SK-N-SH (cell line): ENCODE measurements around the gene NSL1. TPM values are rescaled to one million over a fixed set of nuclear protein-coding genes. Genes with fewer than 3 reads are reported as not detected.

Source experiments
- CTCF ChIA-PET: fragments of 300-600, 350-600 bp; formaldehyde crosslinking; extraction: SDS; loops from one replicate; lab custom pipeline; 2021; lab: Yijun Ruan, JAX
- POLR2A ChIA-PET: fragments of 350-600 bp; sonication (Branson Sonifier 250); formaldehyde crosslinking; extraction: SDS; loops from one replicate; lab custom pipeline; 2020; ENCODE audit warnings: antibody characterized with exemption, inconsistent platforms; lab: Yijun Ruan, JAX
- DNase-seq: peaks from one replicate; pipeline ENCODE4 v3.0.0; 2012
- H2AFZ ChIP-seq: fragments of 200-600 bp; sonication (generic); 2 replicates; pipeline ENCODE4 v1.8.1; 2016; ENCODE audit warnings: antibody characterized with exemption, mild to moderate bottlenecking, low read depth
- H3F3A ChIP-seq: fragments of 200-600 bp; sonication (generic); replicated peaks from 2 replicates; pipeline ENCODE3; 2016; ENCODE audit warnings: antibody characterized with exemption, mild to moderate bottlenecking; ENCODE audit not compliant: insufficient read depth
- H3K27ac ChIP-seq, 2 experiments: fragments of 200-500 bp in 1 of 2; fragments of 200-600 bp in 1 of 2; sonication (Bioruptor generic) in 1 of 2; sonication (generic), shearing (Covaris generic) in 1 of 2; 2 replicates each; pipeline versions ENCODE4 v1.5.1 to v1.6.1; 2014 to 2016; ENCODE audit warnings: low read depth in 2 of 2, inconsistent platforms in 1 of 2, low read length in 1 of 2, mild to moderate bottlenecking in 1 of 2, mixed read lengths in 1 of 2
- H3K27me3 ChIP-seq: fragments of 200-600 bp; sonication (generic), shearing (Covaris generic); 2 replicates; pipeline ENCODE4 v1.6.1; 2016; ENCODE audit warnings: mixed run types; ENCODE audit not compliant: insufficient read depth
- H3K36me3 ChIP-seq, 2 experiments: fragments of 200-500 bp in 1 of 2; fragments of 200-600 bp in 1 of 2; sonication (Bioruptor generic) in 1 of 2; sonication (generic) in 1 of 2; replicated peaks in 1 of 2; 2 replicates each; pipeline versions ENCODE3 to v1.5.1; 2014 to 2016; ENCODE audit warnings: low read length in 1 of 2, mild to moderate bottlenecking in 1 of 2; ENCODE audit not compliant: insufficient read depth in 2 of 2, control insufficient read depth in 1 of 2
- H3K4me1 ChIP-seq, 2 experiments: fragments of 200-500 bp in 1 of 2; fragments of 200-600 bp in 1 of 2; sonication (Bioruptor generic) in 1 of 2; sonication (generic), shearing (Covaris generic) in 1 of 2; 2 replicates each; pipeline versions ENCODE4 v1.5.1 to v1.6.1; 2014 to 2016; ENCODE audit warnings: low read depth in 1 of 2, low read length in 1 of 2, mixed run types in 1 of 2; ENCODE audit not compliant: insufficient read depth in 2 of 2, control insufficient read depth in 1 of 2
- H3K4me2 ChIP-seq: fragments of 200-600 bp; sonication (generic), shearing (Covaris generic); 2 replicates; pipeline ENCODE4 v1.6.1; 2017; ENCODE audit warnings: mixed run types
- H3K4me3 ChIP-seq, 2 experiments: fragments of 200-500 bp in 1 of 2; fragments of 200-600 bp in 1 of 2; sonication (Bioruptor generic) in 1 of 2; sonication (generic), shearing (Covaris generic) in 1 of 2; 2 replicates each; pipeline versions ENCODE4 v1.5.1 to v1.8.1; 2014 to 2016; ENCODE audit warnings: low read depth in 2 of 2, inconsistent platforms in 1 of 2, low read length in 1 of 2, mild to moderate bottlenecking in 1 of 2, mixed read lengths in 1 of 2, moderate library complexity in 1 of 2
- H3K79me2 ChIP-seq: fragments of 200-600 bp; sonication (generic); 2 replicates; pipeline ENCODE4 v1.8.1; 2017; ENCODE audit warnings: mild to moderate bottlenecking; ENCODE audit not compliant: insufficient read depth
- H3K9ac ChIP-seq: fragments of 200-600 bp; sonication (generic); 2 replicates; pipeline ENCODE4 v1.6.1; 2017; ENCODE audit warnings: mixed run types
- H3K9me2 ChIP-seq: fragments of 200-600 bp; sonication (generic); 2 replicates; pipeline ENCODE4 v1.6.1; 2017; ENCODE audit warnings: mixed run types
- H3K9me3 ChIP-seq: fragments of 200-600 bp; sonication (generic); 2 replicates; pipeline ENCODE4 v1.6.1; 2017; ENCODE audit warnings: mixed run types, mild to moderate bottlenecking, moderate library complexity
- H4K20me1 ChIP-seq: fragments of 200-600 bp; sonication (generic); 2 replicates; pipeline ENCODE4 v1.6.1; 2017; ENCODE audit warnings: mild to moderate bottlenecking, mixed run types; ENCODE audit not compliant: insufficient read depth
- ELF1 ChIP-seq: IDR thresholded peaks from 2 replicates; pipeline ENCODE4 v1.4.0; 2012
- EZH2phosphoT487 ChIP-seq: fragments of 200-600 bp; sonication (generic); IDR thresholded peaks from 2 replicates; pipeline ENCODE4 v1.6.1; 2017; ENCODE audit warnings: low read depth, mixed run types, mild to moderate bottlenecking, antibody characterized with exemption, moderate library complexity, borderline replicate concordance
- FOXM1 ChIP-seq: IDR thresholded peaks from 2 replicates; pipeline ENCODE4 v1.4.0; 2012; ENCODE audit warnings: low read depth, mild to moderate bottlenecking
- MEF2A ChIP-seq: IDR thresholded peaks from 2 replicates; pipeline ENCODE4 v1.4.0; 2012; ENCODE audit warnings: low read depth, borderline replicate concordance
- NFIC ChIP-seq: IDR thresholded peaks from 2 replicates; pipeline ENCODE4 v1.4.0; 2012; ENCODE audit warnings: borderline replicate concordance
- NRF1 ChIP-seq: IDR thresholded peaks from 2 replicates; pipeline ENCODE4 v1.6.1; 2012; ENCODE audit warnings: low read depth, mild to moderate bottlenecking, low read length
- PBX3 ChIP-seq: IDR thresholded peaks from 2 replicates; pipeline ENCODE4; 2012
- POLR2AphosphoS5 ChIP-seq: IDR thresholded peaks from 2 replicates; pipeline ENCODE4 v1.6.1; 2012; ENCODE audit warnings: low read depth, low read length
- RAD21 ChIP-seq: IDR thresholded peaks from 2 replicates; pipeline ENCODE4 v1.6.1; 2012; ENCODE audit warnings: mild to moderate bottlenecking, low read length
- RCOR1 ChIP-seq: fragments of 150-350 bp; IDR thresholded peaks from 2 replicates; pipeline ENCODE4 v1.6.1; 2017; ENCODE audit warnings: antibody characterized with exemption, low read length
- RFX5 ChIP-seq: IDR thresholded peaks from 2 replicates; pipeline ENCODE4 v1.6.1; 2012; ENCODE audit warnings: mild to moderate bottlenecking, improper control_type of control experiment, low read length
- SIN3A ChIP-seq: IDR thresholded peaks from 2 replicates; pipeline ENCODE4 v1.6.1; 2012; ENCODE audit warnings: low read depth, mild to moderate bottlenecking, low read length, moderate library complexity, borderline replicate concordance
- SMC3 ChIP-seq: IDR thresholded peaks from 2 replicates; pipeline ENCODE4 v1.6.1; 2012; ENCODE audit warnings: low read depth, low read length, improper control_type of control experiment
- TAF1 ChIP-seq: IDR thresholded peaks from 2 replicates; pipeline ENCODE4 v1.6.1; 2012; ENCODE audit warnings: low read depth, mild to moderate bottlenecking, low read length, moderate library complexity, borderline replicate concordance
- TEAD4 ChIP-seq: IDR thresholded peaks from 2 replicates; pipeline ENCODE4 v1.4.0; 2012; ENCODE audit warnings: mild to moderate bottlenecking, borderline replicate concordance; ENCODE audit not compliant: insufficient read depth
- YY1 ChIP-seq: IDR thresholded peaks from 2 replicates; pipeline ENCODE4 v1.4.0; 2012; ENCODE audit warnings: low read depth, mild to moderate bottlenecking
- WGBS: methylation state at CpG from one replicate; pipeline ENCODE4 v1.1.6; 2017; ENCODE audit warnings: low lambda C conversion rate; 5-methylcytosine and 5-hydroxymethylcytosine counted together
- polyA plus RNA-seq, 3 experiments: library from polyadenylated mRNA; depleted of rRNA; stranded (reverse); fragments of >200 nt; gene quantifications; 2 replicates each; pipeline ENCODE4 v1.2.3, GENCODE V29; 2012
- TF ChIP-seq, protein P1 (sequence below): IDR thresholded peaks from 2 replicates; pipeline ENCODE4 v1.4.0; 2012; ENCODE audit warnings: low read depth
- TF ChIP-seq, protein P2 (sequence below): fragments of 150-350 bp; IDR thresholded peaks from 2 replicates; pipeline ENCODE4 v1.6.1; 2016; ENCODE audit warnings: mild to moderate bottlenecking, low read depth, low read length

The NSL1 gene
- polyA plus RNA-seq, 1 of the 3 experiments (the other 2 are of a cell fraction) = 22.5 TPM

GRCh38 chr1:212680680-212681389, 110.7 kb downstream of the NSL1 start:
- Histone ChIP-seq H3K4me2 (no peak overlapping the region), H4K20me1 (no peaks in the 10 kb centered on the region)
- 26% methylated on average over 4 of the region's 4 CpGs for WGBS

DNA sequence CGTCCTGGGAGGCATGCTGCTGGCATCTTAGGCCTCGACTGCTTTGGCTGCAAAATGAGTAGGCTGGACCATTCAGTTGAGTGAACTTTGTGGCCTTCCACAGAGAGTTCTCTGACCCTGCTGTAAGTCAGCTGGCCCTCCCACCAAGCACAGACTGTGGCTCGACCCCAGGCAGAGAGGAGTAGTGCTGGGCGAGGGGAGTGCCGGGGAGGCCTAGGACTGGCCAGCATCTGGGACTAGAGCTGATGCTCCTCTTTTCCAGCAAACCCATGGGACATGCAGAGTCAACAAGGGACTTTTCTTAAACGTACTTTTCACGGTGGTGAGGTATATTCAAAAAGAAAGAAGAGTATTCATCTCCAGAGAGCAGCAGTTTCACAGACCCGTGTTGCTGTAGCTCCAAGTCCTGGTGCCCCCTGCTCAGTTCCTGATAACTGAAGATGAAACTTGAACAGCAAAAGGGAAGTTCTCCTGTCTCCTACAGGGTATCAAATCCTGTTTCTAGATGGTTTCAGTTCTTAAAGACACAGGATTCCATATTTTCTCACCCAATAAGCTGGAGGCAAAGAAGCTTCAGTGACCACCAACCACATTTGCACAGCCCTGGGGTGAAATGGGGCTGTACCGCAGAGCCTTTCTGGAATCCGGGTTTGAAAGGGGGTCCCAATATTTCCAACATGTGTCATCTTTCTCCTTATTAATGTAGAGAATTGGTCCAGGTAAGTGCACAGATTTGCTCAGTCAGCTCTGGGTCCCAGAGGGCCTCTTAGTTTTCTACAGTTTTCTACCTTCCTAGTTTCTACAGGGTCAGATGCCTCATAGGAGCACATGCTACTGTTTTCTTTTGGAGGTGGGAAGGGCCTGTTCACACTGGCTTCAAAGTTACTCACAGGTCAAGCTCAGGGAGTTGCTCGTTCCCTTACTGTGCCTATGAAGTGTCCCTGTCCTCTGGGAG, 112.8 kb downstream of the NSL1 start:
- peaks cover 4% of the 10 kb centered on the region; the same call in 1 of the 2 replicates for H3K27me3 ChIP-seq
- DNase-seq = no peak
- CTCF ChIA-PET = interaction anchor here (0.7 to 2.3 kb wide), 6 partner anchors 9 to 202 kb away, joined by 3 to 7 read pairs (median 4); no protein-coding TSS in a partner anchor
- H3K9me3 ChIP-seq = no peaks in the 10 kb centered on the region
- no peak overlapping the region for H3K9ac ChIP-seq
- no peak overlapping the region for H3K4me3 ChIP-seq
- 76% methylated on average over 10 of the region's 11 CpGs for WGBS
- no peaks in the 10 kb centered on the region for H3K36me3 ChIP-seq
- POLR2A ChIA-PET = no interaction called here
- TF ChIP-seq EZH2phosphoT487 (no peak), SIN3A (no peak), RCOR1 (no peak), MEF2A (no peak), NFIC (no peak), FOXM1 (no peak), PBX3 (no peak), SMC3 (no peak), NRF1 (no peak), RFX5 (no peak), RAD21 (no peak), TEAD4 (no peak), YY1 (no peak), ELF1 (no peak), POLR2AphosphoS5 (no peak), TAF1 (no peak)
- TF ChIP-seq, protein P1, sequence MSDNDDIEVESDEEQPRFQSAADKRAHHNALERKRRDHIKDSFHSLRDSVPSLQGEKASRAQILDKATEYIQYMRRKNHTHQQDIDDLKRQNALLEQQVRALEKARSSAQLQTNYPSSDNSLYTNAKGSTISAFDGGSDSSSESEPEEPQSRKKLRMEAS = no peak
- TF ChIP-seq, protein P2, sequence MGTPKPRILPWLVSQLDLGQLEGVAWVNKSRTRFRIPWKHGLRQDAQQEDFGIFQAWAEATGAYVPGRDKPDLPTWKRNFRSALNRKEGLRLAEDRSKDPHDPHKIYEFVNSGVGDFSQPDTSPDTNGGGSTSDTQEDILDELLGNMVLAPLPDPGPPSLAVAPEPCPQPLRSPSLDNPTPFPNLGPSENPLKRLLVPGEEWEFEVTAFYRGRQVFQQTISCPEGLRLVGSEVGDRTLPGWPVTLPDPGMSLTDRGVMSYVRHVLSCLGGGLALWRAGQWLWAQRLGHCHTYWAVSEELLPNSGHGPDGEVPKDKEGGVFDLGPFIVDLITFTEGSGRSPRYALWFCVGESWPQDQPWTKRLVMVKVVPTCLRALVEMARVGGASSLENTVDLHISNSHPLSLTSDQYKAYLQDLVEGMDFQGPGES = no peak
- TF ChIP-seq, all 33 proteins: peak for 0
- no peak overlapping the region for H3K27ac ChIP-seq
- H3K4me1 ChIP-seq = no peaks in the 10 kb centered on the region
- H2AFZ ChIP-seq = no peak overlapping the region
- H3K79me2 ChIP-seq = no peaks in the 10 kb centered on the region
- H3F3A ChIP-seq = no peaks in the 10 kb centered on the region
- H4K20me1 ChIP-seq = no peaks in the 10 kb centered on the region
- no peaks in the 10 kb centered on the region for H3K9me2 ChIP-seq
- H3K4me2 ChIP-seq = no peak overlapping the region

More at GRCh38 chr1:212680680-212681389, 110.7 kb downstream of the NSL1 start:
- no peak overlapping the region for H2AFZ ChIP-seq
- H3K9me3 ChIP-seq = no peaks in the 10 kb centered on the region
- H3K27me3 ChIP-seq = peaks cover 4% of the 10 kb centered on the region; the same call in 1 of the 2 replicates
- H3K9ac ChIP-seq = no peak overlapping the region
- no peak overlapping the region for H3K4me3 ChIP-seq
- DNase-seq = no peak
- H3K27ac ChIP-seq = no peak overlapping the region
- POLR2A ChIA-PET = interaction anchor here (0.7 kb wide), 1 partner anchor 13 kb away, joined by 3 read pairs; no protein-coding TSS in a partner anchor
- no peaks in the 10 kb centered on the region for H3K4me1 ChIP-seq
- H3F3A ChIP-seq = no peaks in the 10 kb centered on the region
- TF ChIP-seq, protein P2 = no peak
- no peak for TF ChIP-seq TAF1
- no peaks in the 10 kb centered on the region for H3K36me3 ChIP-seq
- H3K9me2 ChIP-seq = no peaks in the 10 kb centered on the region
- CTCF ChIA-PET = interaction anchor here (0.8 kb wide), 1 partner anchor 204 kb away, joined by 3 read pairs; no protein-coding TSS in a partner anchor
- H3K79me2 ChIP-seq = no peaks in the 10 kb centered on the region
